ENCODE measurements around the gene LRFN2. TPM values are rescaled to one million over a fixed set of nuclear protein-coding genes. Genes with fewer than 3 reads are reported as not detected.

The LRFN2 gene
- polyA plus RNA-seq, 3 donors: not detected

DNA sequence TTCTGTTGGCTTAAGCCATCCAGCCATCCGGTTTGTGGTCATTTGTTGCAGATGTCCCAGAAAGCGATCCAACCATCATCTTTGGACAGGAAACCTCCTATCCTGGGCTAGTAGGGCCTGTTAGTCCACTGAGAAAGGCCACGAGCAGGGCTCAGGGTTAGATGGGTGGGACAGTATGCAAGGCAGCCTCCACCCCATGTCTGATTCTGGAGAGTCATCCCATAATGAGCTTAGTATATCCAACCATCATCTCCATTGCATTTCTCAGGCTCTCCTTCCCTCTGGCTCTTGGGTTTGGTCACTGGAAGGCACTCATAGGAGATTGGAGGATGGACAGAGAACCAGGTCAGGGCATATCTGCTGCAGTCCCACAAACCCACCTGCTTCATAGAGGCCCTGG, 117.8 kb downstream of the LRFN2 start:
- Histone ChIP-seq H3K4me3 (replicated peaks in 1 of 3; ENCODE audit: low read depth in 2 of 3, low read length in 3 of 3) (no peak overlapping the region), H3K9me3 (replicated peaks in 1 of 2; ENCODE audit: control insufficient read depth in 1 of 2, insufficient read depth in 1 of 2, low read length in 2 of 2) (no peaks in the 10 kb centered on the region), H3K27ac (ENCODE audit: low read depth in 1 of 2, low read length in 2 of 2) (no peak overlapping the region), H3K36me3 (replicated peaks in 1 of 2; ENCODE audit: control insufficient read depth in 1 of 2, insufficient read depth in 2 of 2, low read length in 2 of 2) (no peaks in the 10 kb centered on the region), H3K9ac (ENCODE audit: insufficient read depth, low read length, poor library complexity, severe bottlenecking) (no peak overlapping the region), H3K4me1 (ENCODE audit: control insufficient read depth in 1 of 2, insufficient read depth in 2 of 2, low read length in 2 of 2) (no peaks in the 10 kb centered on the region), H3K4me2 (replicated peaks; ENCODE audit: extremely low read depth, low read length, poor library complexity, severe bottlenecking) (no peak overlapping the region), H3K27me3 (ENCODE audit: control insufficient read depth in 2 of 2, insufficient read depth in 2 of 2, low read length in 2 of 2) (peaks cover 0 to under 1% of the 10 kb centered on the region in 2 donors), H2AFZ (ENCODE audit: insufficient read depth, low read depth, low read length, poor library complexity, severe bottlenecking) (no peak overlapping the region), H4K20me1 (ENCODE audit: insufficient read depth, low read length) (no peaks in the 10 kb centered on the region), H3K79me2 (ENCODE audit: insufficient read depth, low read length) (no peaks in the 10 kb centered on the region)
- H3K9me3 Mint-ChIP-seq: peaks cover 0 to 3% (median 2%) of the 10 kb centered on the region in 7 donors
- TF ChIP-seq, protein P1, sequence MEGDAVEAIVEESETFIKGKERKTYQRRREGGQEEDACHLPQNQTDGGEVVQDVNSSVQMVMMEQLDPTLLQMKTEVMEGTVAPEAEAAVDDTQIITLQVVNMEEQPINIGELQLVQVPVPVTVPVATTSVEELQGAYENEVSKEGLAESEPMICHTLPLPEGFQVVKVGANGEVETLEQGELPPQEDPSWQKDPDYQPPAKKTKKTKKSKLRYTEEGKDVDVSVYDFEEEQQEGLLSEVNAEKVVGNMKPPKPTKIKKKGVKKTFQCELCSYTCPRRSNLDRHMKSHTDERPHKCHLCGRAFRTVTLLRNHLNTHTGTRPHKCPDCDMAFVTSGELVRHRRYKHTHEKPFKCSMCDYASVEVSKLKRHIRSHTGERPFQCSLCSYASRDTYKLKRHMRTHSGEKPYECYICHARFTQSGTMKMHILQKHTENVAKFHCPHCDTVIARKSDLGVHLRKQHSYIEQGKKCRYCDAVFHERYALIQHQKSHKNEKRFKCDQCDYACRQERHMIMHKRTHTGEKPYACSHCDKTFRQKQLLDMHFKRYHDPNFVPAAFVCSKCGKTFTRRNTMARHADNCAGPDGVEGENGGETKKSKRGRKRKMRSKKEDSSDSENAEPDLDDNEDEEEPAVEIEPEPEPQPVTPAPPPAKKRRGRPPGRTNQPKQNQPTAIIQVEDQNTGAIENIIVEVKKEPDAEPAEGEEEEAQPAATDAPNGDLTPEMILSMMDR (IDR thresholded peaks at IDR 0.05): no peak
- DNase-seq: no peak
- H3K36me3 Mint-ChIP-seq: no peaks in the 10 kb centered on the region
- peaks cover 5 to 8% (median 5%) of the 10 kb centered on the region in 3 donors for H3K27me3 Mint-ChIP-seq (ENCODE audit: low read depth in 3 of 3)
- intact Hi-C loops (cut with micrococcal nuclease): no loop called here
- no peak overlapping the region for H3K4me3 Mint-ChIP-seq
- no peaks in the 10 kb centered on the region for H3K4me1 Mint-ChIP-seq
- 60% methylated on average over 1 of the region's 3 CpGs for WGBS (ENCODE audit: insufficient coverage)
- no peak overlapping the region for H3K27ac Mint-ChIP-seq

DNA sequence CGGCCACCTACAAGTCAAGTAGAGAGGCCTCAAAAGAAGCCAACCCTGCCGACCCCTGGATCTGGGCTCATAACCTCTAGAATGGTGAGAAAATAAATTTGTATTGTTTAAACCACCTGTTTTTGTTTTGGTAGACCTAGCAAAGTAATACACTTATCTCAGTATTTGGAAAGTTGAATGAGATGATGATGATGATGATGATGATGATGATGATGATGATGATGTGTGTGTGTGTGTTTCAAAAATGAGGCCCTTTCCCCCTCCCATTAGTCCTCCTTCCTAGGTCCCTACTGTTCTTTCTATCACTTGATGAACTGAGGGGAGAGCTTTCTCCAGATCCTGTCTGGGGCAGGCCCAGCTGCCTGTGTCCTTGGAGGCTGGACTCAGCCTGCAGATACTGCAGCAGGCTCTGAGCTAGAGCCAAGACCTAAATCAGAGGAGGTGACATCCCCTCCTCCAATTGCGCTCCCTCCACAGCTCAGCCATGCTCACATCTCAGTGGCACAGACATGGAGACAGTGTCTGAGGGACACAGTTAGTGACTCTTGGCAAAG, 120.1 kb downstream of the LRFN2 start:
- Mint-ChIP-seq H3K4me1 (no peaks in the 10 kb centered on the region), H3K4me3 (no peak overlapping the region), H3K27me3 (ENCODE audit: low read depth in 3 of 3) (peaks cover 6 to 8% (median 7%) of the 10 kb centered on the region in 3 donors), H3K27ac (no peak overlapping the region), H3K9me3 (peaks cover 0 to 3% (median 0%) of the 10 kb centered on the region in 7 donors), H3K36me3 (no peaks in the 10 kb centered on the region)
- no CpG with 5 or more reads among the region's 3 CpGs for WGBS (ENCODE audit: insufficient coverage)
- Histone ChIP-seq H3K27me3 (ENCODE audit: control insufficient read depth in 2 of 2, insufficient read depth in 2 of 2, low read length in 2 of 2) (peaks cover 0 to 2% of the 10 kb centered on the region in 2 donors), H3K36me3 (replicated peaks in 1 of 2; ENCODE audit: control insufficient read depth in 1 of 2, insufficient read depth in 2 of 2, low read length in 2 of 2) (no peaks in the 10 kb centered on the region), H3K4me1 (ENCODE audit: control insufficient read depth in 1 of 2, insufficient read depth in 2 of 2, low read length in 2 of 2) (no peaks in the 10 kb centered on the region), H3K4me3 (replicated peaks in 1 of 3; ENCODE audit: low read depth in 2 of 3, low read length in 3 of 3) (no peak overlapping the region), H3K79me2 (ENCODE audit: insufficient read depth, low read length) (no peaks in the 10 kb centered on the region), H3K9me3 (replicated peaks in 1 of 2; ENCODE audit: control insufficient read depth in 1 of 2, insufficient read depth in 1 of 2, low read length in 2 of 2) (no peaks in the 10 kb centered on the region), H3K27ac (ENCODE audit: low read depth in 1 of 2, low read length in 2 of 2) (no peak overlapping the region), H3K4me2 (replicated peaks; ENCODE audit: extremely low read depth, low read length, poor library complexity, severe bottlenecking) (no peak overlapping the region), H3K9ac (ENCODE audit: insufficient read depth, low read length, poor library complexity, severe bottlenecking) (no peak overlapping the region), H4K20me1 (ENCODE audit: insufficient read depth, low read length) (no peaks in the 10 kb centered on the region), H2AFZ (ENCODE audit: insufficient read depth, low read depth, low read length, poor library complexity, severe bottlenecking) (no peak overlapping the region)
- intact Hi-C loops (cut with micrococcal nuclease): no loop called here
- no peak for DNase-seq
- TF ChIP-seq, protein P1 (IDR thresholded peaks at IDR 0.05): no peak

All from CD14-positive monocyte (primary cell).